ENCODE measurements around the gene RNF175.

RNF175 gene

GRCh38 chr4:153785910-153786721 is 26.3 kb upstream of the RNF175 start:
- no peak for DNase-seq (ENCODE audit: low read depth in 2 of 2)

GRCh38 chr4:153784166-153784699 is 24.4 kb upstream of the RNF175 start:
- no peak for DNase-seq (ENCODE audit: low read depth in 2 of 2)

DNA sequence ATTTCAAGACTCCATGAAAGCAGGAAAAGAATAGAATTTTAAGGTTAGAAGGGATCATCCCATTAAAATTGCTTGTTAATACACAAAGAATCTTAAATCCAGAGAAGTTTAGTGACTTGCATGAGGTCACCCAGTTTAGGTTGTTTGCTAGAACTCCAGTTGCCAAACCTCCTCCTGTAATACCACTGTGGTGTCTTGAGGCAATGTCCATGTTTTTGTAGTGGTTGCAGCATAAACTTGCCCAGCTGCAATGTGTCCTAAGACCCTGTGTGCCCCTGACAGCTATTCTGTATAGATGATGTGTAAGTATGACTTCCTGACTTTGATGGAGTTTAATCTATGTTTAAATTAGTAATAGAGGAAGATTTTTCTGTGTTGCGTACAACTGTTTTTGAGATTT is 22.8 kb upstream of the RNF175 start:
- no peak for DNase-seq (ENCODE audit: low read depth in 2 of 2)

DNA sequence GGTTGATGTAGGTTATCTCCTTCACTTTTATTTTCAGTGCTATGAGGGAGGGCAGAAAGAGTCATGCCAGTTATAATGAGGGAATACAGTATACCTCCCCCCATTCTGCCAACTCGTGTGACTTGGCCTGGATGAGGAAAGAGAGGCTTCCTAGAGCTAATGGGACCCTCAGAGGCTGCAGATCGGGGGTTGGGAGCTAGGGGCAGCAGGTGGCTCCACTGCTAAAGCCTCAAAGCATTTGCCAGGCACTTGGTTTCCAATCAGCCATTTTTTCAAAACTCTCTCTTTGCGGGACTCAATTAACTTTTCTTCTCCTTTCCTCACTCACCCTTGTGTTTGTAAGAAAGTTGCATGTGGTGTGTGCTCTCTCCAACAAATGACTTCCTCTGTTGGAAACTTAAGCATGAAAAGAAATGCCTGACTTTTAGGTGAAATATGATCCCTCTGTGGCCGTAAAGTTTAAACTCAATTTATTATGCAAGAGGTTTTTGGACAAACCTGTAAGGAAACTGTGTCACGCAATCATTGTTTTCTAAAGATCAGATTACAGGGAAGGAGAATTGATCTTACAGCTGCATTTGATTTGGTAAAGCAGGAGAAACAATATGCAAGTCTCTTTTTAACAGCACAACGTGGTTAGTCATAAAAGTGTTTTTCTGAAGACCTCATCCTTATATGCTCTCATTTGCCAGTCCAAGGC is 22.0 kb upstream of the RNF175 start:
- DNase-seq (ENCODE audit: low read depth in 2 of 2): no peak

DNA sequence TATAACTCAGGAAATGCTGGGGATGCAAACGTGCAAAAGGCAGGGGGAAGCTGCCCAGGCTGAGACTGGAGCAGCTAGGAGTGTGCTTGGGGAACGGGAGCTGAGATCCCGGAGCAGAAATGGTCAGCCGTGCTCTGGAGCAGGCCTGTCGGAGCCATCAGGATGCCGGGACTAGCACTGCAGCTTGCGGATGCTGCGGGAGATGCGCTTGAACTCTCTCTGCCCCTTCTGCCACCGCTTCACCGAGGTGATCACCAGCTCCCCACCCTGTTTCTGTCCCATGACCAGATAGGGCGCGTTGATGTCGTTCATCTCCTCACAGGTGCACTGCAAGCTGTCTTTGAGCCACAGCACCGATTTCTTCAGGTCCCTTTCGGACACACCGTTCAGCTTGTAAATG is 21.5 kb upstream of the RNF175 start:
- no peak for DNase-seq (ENCODE audit: low read depth in 2 of 2)

- no peak for DNase-seq (ENCODE audit: low read depth in 2 of 2)
Measured at GRCh38 chr4:153780876-153781275, 21.1 kb upstream of the RNF175 start.

DNA sequence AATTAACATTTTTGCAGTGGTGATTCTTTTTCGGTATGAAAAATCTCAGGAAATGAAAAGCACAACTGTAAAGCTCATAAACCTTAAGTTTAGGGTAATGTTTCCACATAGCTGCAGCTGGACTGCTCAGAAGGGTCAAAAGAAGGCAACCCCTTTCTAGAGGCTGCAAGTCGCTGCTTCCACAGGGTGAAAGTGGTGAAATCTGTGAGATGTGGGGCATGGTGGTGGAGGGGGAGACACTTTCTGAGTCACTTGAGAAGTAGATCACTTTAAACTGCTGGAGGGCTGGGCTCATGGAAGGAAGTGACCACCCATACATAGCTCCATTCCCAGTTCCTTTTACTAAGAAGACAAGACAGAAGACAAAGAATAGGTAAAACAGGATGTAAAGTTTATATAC is 20.4 kb upstream of the RNF175 start:
- DNase-seq (ENCODE audit: low read depth in 2 of 2): no peak

DNA sequence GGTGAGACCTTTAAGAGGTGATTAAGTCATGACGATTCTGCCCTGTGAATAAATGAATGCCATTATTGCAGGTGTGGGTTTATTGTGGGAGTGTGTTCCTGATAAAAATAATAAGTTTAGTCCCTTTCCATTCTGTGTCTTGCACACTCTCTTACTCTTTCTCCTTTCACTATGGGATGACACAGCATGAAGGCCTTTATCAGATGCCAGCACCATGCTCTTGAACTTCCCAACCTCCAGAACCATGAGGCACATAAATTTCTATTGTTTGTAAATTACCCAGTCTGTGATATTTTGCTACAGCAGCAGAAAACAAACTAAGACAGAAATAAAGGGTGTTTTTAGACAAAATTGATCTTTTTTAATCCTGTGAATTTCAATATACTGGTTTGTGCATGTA is 18.6 kb upstream of the RNF175 start:
- no peak for DNase-seq (ENCODE audit: low read depth in 2 of 2)

DNA sequence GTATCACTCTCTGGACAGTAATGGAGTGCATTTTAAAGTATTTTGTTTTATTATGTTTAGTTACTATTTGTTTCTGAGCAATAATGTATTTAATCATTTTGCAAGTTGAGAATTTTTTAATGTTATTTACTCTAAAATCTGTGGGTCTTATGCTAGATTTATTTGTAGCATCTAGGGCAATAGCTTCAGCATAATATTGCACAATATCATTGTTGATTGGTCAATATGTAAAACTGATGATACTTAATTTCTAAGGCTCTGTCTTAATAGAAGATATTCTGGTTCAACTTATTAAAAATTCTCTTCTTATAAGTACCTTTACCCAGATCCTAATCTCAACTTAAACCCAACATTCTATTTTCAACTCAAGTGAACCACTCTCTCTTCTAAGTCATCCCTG is 17.6 kb upstream of the RNF175 start:
- no peak for DNase-seq (ENCODE audit: low read depth in 2 of 2)

- no peak for DNase-seq (ENCODE audit: low read depth in 2 of 2)
Measured at GRCh38 chr4:153776601-153777000, 16.8 kb upstream of the RNF175 start.

DNA sequence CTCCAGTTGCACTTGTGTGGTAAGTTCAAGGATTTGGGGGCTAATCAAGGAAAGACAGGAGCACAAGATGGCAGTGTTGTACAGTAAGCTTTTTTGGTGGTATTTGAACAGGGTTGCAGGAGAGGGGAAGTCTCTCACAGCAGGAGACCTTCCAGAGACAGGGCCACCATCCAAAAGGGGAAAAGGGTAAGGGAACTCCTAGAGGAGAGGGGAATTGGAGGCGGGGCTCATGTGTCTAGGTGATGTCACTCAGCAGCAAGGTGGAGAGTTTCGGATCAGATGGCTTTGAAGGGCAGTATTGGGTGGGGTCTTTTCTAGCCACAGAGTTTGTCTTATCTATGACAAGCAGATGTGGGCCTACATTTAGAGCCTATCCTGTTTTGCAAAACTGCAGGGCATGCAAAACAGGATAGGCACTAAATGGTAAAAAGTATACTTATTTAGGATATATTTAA is 13.4 kb upstream of the RNF175 start:
- no peak for DNase-seq (ENCODE audit: low read depth in 2 of 2)

DNA sequence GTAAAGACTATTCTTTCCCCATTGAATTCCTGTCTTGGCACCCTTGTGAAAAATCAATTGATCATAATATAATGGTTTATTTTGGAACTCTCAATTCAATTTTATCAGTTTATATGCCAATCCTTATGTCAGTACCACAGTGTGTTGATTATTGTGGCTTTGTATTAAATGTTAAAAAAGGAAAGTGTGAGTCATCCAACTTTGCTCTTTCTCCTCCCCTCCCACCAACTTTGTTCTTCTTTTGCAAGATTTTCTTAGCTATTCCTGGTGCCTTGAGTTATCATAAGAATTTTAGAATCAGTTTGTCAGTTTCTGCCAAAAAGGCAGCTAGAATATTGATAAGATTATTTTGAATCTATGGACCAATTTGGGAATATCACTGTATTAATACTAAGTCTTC is 11.2 kb upstream of the RNF175 start:
- DNase-seq (ENCODE audit: low read depth in 2 of 2): no peak

DNA sequence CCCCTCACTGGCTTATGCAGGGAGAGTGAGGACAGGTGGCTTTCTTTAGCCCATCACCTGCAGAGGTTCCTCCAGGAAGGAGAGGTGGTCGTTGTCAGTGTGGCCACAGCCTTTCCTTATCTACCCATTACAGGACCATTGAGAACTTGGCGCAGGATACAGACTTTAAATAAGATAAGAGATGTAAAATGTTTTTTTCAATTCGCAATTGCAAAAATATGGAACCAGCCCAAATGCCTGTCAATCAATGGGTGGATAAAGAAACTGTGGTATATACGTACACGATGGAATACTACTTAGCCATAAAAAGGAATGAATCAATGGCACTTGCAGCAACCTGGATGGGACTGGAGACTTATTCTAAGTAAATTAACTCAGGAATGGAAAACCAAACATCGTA is 6.9 kb upstream of the RNF175 start:
- no peak for DNase-seq (ENCODE audit: low read depth in 2 of 2)

GRCh38 chr4:153765894-153766293 is 6.1 kb upstream of the RNF175 start:
- DNase-seq (ENCODE audit: low read depth in 2 of 2): no peak

DNA sequence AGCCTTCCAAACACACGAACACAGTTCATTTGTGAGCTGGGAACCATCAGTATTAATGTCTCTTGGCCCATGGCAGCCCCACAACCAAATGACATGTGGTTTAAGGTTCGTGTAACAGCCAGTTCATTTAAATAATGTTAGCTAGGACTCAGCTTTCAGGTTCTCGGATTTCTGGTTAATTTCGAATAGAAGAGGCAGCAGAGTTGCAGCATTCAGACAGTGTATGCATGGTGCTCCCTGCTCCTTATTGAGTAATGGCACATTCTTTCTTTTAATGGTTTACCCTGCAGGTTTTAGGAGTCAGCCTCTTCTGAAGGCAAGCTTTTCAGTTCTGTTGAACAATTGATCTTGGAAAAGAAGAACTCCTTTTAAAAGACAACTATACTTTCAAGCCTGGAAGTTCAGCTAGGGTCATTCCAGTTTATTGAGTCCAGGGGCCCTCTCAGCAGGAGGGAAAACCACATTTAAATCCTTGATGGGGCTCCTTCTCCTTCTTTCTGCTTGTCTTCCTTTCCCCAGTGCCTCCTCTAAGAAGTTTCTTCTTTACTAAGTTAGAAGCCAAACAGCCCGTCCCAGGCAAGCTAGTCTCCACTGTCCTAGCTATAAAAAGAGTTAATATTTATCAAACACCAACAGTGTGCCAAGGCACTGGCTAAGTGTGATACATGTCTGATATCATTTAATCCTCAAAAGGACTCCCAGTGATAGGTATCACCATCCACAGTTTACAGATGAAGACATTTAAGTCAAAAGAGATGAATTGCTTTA is 5.0 kb upstream of the RNF175 start:
- no peak for DNase-seq (ENCODE audit: low read depth in 2 of 2)

DNA sequence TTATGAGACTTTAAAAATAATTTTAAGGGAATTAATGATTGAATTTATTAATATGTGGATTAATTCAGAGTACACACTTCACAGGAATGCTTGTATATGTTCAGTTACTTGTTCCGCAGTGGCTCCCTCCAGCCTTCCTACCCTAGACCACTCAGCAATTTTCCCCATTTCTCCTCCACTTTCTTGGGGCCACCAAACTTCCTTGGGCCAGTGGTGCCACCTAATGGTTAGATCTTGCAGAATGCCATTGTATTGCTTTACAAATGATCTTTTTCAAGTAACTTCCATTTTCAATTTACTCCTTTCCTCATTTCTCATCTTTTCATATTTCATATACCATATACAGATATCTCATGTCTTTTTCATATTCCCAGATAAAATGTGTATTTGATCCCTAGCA is 3.6 kb upstream of the RNF175 start:
- no peak for DNase-seq (ENCODE audit: low read depth in 2 of 2)

GRCh38 chr4:153758688-153759406 is 977 bp downstream of the RNF175 start:
- DNase-seq (ENCODE audit: low read depth in 2 of 2): no peak

DNA sequence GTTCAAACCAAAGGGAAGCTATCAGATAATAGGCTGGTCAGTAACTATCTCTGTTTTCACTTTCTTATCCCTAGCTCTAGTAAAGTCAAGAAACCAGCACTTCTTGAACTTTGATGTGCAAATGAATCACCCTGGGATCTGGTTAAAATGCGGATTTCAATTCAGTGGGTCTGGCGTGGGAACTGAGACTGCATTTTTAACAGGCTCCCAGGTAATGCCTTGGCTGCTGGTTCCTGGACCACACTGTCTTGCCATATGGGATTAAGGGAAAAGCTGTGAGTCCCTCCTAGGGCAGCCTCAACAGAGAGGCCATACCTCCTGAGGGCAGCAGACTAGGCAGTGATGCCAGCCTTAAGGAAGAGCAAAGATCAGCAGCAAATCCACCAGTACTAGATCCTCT is 1.7 kb downstream of the RNF175 start:
- no peak for DNase-seq (ENCODE audit: low read depth in 2 of 2)

- DNase-seq (ENCODE audit: low read depth in 2 of 2): no peak
Measured at GRCh38 chr4:153757407-153757806, 2.4 kb downstream of the RNF175 start.

GRCh38 chr4:153755186-153755585 is 4.6 kb downstream of the RNF175 start:
- DNase-seq (ENCODE audit: low read depth in 2 of 2): no peak

DNA sequence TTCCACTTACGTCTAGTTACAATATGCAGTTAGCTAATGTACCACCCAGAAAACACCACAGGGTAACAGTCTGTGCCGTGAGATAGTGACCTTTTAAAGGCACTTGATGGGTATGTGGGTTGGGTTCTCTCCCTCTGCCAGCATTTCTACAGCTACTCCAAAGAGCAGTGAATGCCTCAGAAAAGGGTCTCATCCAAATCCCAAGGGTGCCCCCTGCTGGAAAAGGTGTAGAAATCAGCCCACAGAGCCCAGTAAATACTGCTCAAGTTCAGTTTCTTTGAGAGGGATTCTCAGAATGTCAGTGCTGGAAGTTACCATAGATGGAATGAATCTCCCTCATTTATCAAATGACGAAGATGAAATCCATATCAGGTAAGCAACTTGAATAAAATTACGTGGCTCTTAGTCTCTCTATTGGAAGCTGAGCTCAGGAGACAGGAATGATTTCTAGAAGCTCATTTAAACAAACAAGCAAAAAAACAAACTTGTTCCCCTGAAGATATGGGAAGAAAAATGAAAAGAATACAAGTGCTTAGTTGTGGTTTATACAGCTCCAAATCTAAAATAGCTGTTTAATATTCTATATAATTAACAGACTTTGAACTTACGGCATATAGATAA is 9.5 kb downstream of the RNF175 start:
- peak; percentile 27 to 36 for DNase-seq (ENCODE audit: low read depth in 2 of 2)

Measured in stimulated activated CD4-positive, alpha-beta T cell treated with anti-CD3 and anti-CD28 coated beads, Interleukin-1b, Interleukin-23, amount 100 ng/mL, for 1 hour (primary cell).